ENCODE measurements around the gene FBXW5. TPM values are rescaled to one million over a fixed set of nuclear protein-coding genes. Genes with fewer than 3 reads are reported as not detected.
A peak's percentile ranks its signal among the peaks of the same experiment; 100 is the strongest.

Gene FBXW5
- total RNA-seq, 1 experiment from 2014 or later = 70.5 TPM

GRCh38 chr9:136988872-136989271 lies 44.3 kb upstream of the FBXW5 start:
- no peak for ATAC-seq
- peaks cover 9% of the 10 kb centered on the region for H3K9me3 Mint-ChIP-seq
- peaks cover 51% of the 10 kb centered on the region for H3K27me3 Mint-ChIP-seq (ENCODE audit: low read depth)
- TF ChIP-seq GRHL2 (CRISPR knock-in tag; IDR thresholded peaks at IDR 0.05; ENCODE audit: insufficient replicate concordance, severe bottlenecking) = no peak
- no peak for TF ChIP-seq ZNF512 (CRISPR knock-in tag; IDR thresholded peaks at IDR 0.05; ENCODE audit: borderline replicate concordance)
- TF ChIP-seq FOXP1 (CRISPR knock-in tag; IDR thresholded peaks at IDR 0.05; ENCODE audit: borderline replicate concordance) = no peak
- TF ChIP-seq ELF4 (CRISPR knock-in tag; IDR thresholded peaks at IDR 0.05; ENCODE audit: low read depth) = no peak
- no peak for TF ChIP-seq TEAD1 (CRISPR knock-in tag; IDR thresholded peaks at IDR 0.05)
- no peak overlapping the region for H3K27ac Mint-ChIP-seq
- DNase-seq (ENCODE audit: low spot score) = no peak
- no peaks in the 10 kb centered on the region for H3K36me3 Mint-ChIP-seq
- H3K4me1 Mint-ChIP-seq = no peaks in the 10 kb centered on the region; the same call in 1 of the 2 replicates
- H3K4me3 Mint-ChIP-seq = no peak overlapping the region
- ChIA-PET POLR2A (no interaction called here), CTCF (interaction anchor here (0.5 to 1.9 kb wide), 6 partner anchors 11 to 147 kb away, joined by 3 to 7 read pairs (median 4); partner anchors contain the start of gene AJM1)

GRCh38 chr9:136985853-136986252 lies 41.3 kb upstream of the FBXW5 start:
- Mint-ChIP-seq H3K36me3 (no peaks in the 10 kb centered on the region), H3K4me3 (peak overlapping the region; percentile 47; the same call in 1 of the 2 replicates), H3K27me3 (ENCODE audit: low read depth) (peaks cover 46% of the 10 kb centered on the region), H3K9me3 (peaks cover 8% of the 10 kb centered on the region), H3K27ac (no peak overlapping the region), H3K4me1 (no peaks in the 10 kb centered on the region)
- TF ChIP-seq E2F1 (CRISPR knock-in tag; IDR thresholded peaks at IDR 0.05) = no peak
- TF ChIP-seq GTF2I (CRISPR knock-in tag; conservative IDR thresholded peaks at IDR 0.05) = no peak
- no peak for TF ChIP-seq SMAD4 (CRISPR knock-in tag; IDR thresholded peaks at IDR 0.05)
- no peak for TF ChIP-seq ARID4B (CRISPR knock-in tag; IDR thresholded peaks at IDR 0.05; ENCODE audit: borderline replicate concordance)
- POLR2A ChIA-PET = no interaction called here
- DNase-seq (ENCODE audit: low spot score) = peak; percentile 53
- CTCF ChIA-PET = interaction anchor here (0.6 to 3.2 kb wide), 8 partner anchors 10 to 476 kb away, joined by 3 to 24 read pairs (median 5); partner anchors contain the start of gene CLIC3
- ATAC-seq = peak; percentile 13; the same call in 1 of the 2 replicates

- ChIA-PET POLR2A (interaction anchor here (0.6 to 1.2 kb wide), 2 partner anchors 37 to 104 kb away, joined by 3 to 5 read pairs; no protein-coding TSS in a partner anchor), CTCF (interaction anchor here (0.6 to 3.2 kb wide), 14 partner anchors 10 to 476 kb away, joined by 3 to 24 read pairs (median 4); partner anchors contain the start of gene CLIC3)
- no peak for TF ChIP-seq NR3C1 (CRISPR knock-in tag; conservative IDR thresholded peaks at IDR 0.05; ENCODE audit: low read depth)
- TF ChIP-seq SP1 (CRISPR knock-in tag; conservative IDR thresholded peaks at IDR 0.05) = 0 out of 2 replicates have a peak, but pooled peaks have one; percentile 22
- no peak overlapping the region for H3K27ac Mint-ChIP-seq
- H3K36me3 Mint-ChIP-seq = no peaks in the 10 kb centered on the region
- H3K9me3 Mint-ChIP-seq = 0 out of 2 replicates have a peak, but pooled peaks cover under 1% of the 10 kb centered on the region
- peak overlapping the region; percentile 49 for H3K4me3 Mint-ChIP-seq
- no peaks in the 10 kb centered on the region for H3K4me1 Mint-ChIP-seq
- ATAC-seq (peak; percentile 41), DNase-seq (ENCODE audit: low spot score) (no peak)
- H3K27me3 Mint-ChIP-seq (ENCODE audit: low read depth) = peaks cover 38% of the 10 kb centered on the region
Measured at GRCh38 chr9:136985027-136985602, 40.6 kb upstream of the FBXW5 start.

All from WTC11 (cell line).